ENCODE measurements around the gene SLC17A4. TPM values are rescaled to one million over a fixed set of nuclear protein-coding genes. Genes with fewer than 3 reads are reported as not detected.

Gene SLC17A4
- total RNA-seq, 1 experiment from 2014 or later: not detected

DNA sequence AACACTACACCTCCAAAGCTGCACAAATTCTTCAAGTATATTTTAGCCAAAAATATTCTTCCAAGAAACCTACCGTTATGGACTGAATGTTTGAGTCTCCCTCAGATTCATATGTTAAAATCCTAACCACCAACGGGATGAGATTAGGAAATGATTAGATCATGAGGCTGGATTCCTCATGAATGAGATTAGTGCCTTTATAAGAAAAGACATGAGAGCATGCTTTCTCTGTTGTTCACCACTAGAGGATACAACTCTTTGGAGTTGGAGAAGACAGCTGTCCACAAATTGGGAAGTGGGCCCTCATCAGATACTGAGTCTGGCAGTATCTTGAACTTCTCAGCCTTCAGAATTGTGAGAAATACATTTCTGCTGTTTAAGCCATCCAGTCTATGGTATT, 7.1 kb upstream of the SLC17A4 start:
- Histone ChIP-seq H4K5ac (ENCODE audit: insufficient read length, low read depth, low read length) (no peak overlapping the region), H3K4ac (ENCODE audit: low read depth, low read length) (no peak overlapping the region), H2BK12ac (ENCODE audit: insufficient read length, low read depth, low read length) (no peak overlapping the region), H3K14ac (ENCODE audit: insufficient read depth, low read length) (no peak overlapping the region), H2BK5ac (ENCODE audit: insufficient read length, low read length) (no peak overlapping the region), H3K4me1 (ENCODE audit: insufficient read depth, low read length) (no peaks in the 10 kb centered on the region), H2BK120ac (ENCODE audit: low read depth, low read length, poor library complexity, severe bottlenecking) (no peak overlapping the region), H4K20me1 (ENCODE audit: control insufficient read depth, insufficient read depth, insufficient read length) (no peaks in the 10 kb centered on the region), H2BK15ac (ENCODE audit: low read depth, low read length) (no peak overlapping the region), H2AK5ac (ENCODE audit: insufficient read length, low read length) (no peak overlapping the region), H3K18ac (ENCODE audit: insufficient read length, low read depth, low read length) (no peak overlapping the region), H3K23me2 (ENCODE audit: insufficient read length, low read depth, low read length, poor library complexity, severe bottlenecking) (no peaks in the 10 kb centered on the region), H2BK20ac (ENCODE audit: low read depth, low read length, poor library complexity, severe bottlenecking) (no peak overlapping the region), H3K27me3 (ENCODE audit: insufficient read depth, low read length) (no peaks in the 10 kb centered on the region), H3K9me3 (ENCODE audit: control insufficient read depth, low read depth, low read length) (no peaks in the 10 kb centered on the region), H2AFZ (ENCODE audit: low read length) (no peak overlapping the region), H3K56ac (ENCODE audit: insufficient read length, low read depth, low read length) (no peak overlapping the region), H4K8ac (replicated peaks; ENCODE audit: insufficient read length, low read depth, low read length) (no peak overlapping the region), H3K79me2 (ENCODE audit: insufficient read depth, low read length) (no peaks in the 10 kb centered on the region), H3K23ac (ENCODE audit: insufficient read length, low read depth, low read length) (no peak overlapping the region), H4K91ac (ENCODE audit: insufficient read length, low read depth, low read length) (no peak overlapping the region), H3K27ac (ENCODE audit: insufficient read length, low read depth, low read length) (no peak overlapping the region), H3K4me2 (ENCODE audit: insufficient read depth, insufficient read length, low read length) (no peak overlapping the region), H3T11ph (ENCODE audit: low read length) (no peak overlapping the region), H3K79me1 (ENCODE audit: insufficient read depth, low read depth, low read length, poor library complexity, severe bottlenecking) (no peaks in the 10 kb centered on the region), H3K9ac (ENCODE audit: extremely low read depth, insufficient read length, low read length) (no peak overlapping the region)
- no peak for DNase-seq
- no peak overlapping the region for H3K4me3 Mint-ChIP-seq
- no peak for TF ChIP-seq CTCF (conservative IDR thresholded peaks at IDR 0.05)
- WGBS (ENCODE audit: extremely low coverage, insufficient read length, low lambda C conversion rate): no CpG with 5 or more reads among the region's 2 CpGs
- no peak overlapping the region for H3K27ac Mint-ChIP-seq
- H3K36me3 Mint-ChIP-seq (ENCODE audit: insufficient read depth in 1 of 3, low read depth in 3 of 3): no peaks in the 10 kb centered on the region
- no peaks in the 10 kb centered on the region for H3K4me1 Mint-ChIP-seq
- H3K27me3 Mint-ChIP-seq (ENCODE audit: low read depth): no peaks in the 10 kb centered on the region
- no peaks in the 10 kb centered on the region for H3K9me3 Mint-ChIP-seq
